Activated T-cell treated with anti-CD3 and anti-CD28 coated beads for 48 hours (primary cell): ENCODE results near the gene SLC16A4.
"Not testable (repeated sequence)": the region's sequence is repeated elsewhere in the genome, so short reads cannot be mapped to it uniquely, and the experiment has no call there.

Experiments
- DNase-seq: peaks from one replicate; pipeline ENCODE4 v3.0.0-alpha.2; 2020; ENCODE audit warnings: low read depth

The SLC16A4 gene

DNA sequence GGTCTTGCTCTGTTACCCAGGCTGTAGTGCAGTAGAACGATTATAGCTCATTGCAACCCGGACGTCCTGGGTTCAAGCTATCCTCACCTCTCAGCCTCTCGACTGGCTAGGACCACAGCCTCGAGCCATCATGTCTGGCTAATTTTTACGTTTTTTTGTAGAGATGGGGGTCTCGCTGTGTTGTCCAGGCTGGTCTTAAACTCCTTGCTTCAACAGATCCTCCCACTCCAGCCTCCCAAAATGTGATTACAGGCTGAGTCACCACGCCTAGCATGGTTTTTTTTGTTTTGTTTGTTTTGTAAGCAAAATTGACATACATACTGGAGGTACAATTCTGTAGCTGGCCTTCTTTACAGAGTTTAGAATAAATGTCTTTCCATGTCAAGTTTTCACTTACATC, 17.7 kb upstream of the SLC16A4 start:
- DNase-seq: no peak

DNA sequence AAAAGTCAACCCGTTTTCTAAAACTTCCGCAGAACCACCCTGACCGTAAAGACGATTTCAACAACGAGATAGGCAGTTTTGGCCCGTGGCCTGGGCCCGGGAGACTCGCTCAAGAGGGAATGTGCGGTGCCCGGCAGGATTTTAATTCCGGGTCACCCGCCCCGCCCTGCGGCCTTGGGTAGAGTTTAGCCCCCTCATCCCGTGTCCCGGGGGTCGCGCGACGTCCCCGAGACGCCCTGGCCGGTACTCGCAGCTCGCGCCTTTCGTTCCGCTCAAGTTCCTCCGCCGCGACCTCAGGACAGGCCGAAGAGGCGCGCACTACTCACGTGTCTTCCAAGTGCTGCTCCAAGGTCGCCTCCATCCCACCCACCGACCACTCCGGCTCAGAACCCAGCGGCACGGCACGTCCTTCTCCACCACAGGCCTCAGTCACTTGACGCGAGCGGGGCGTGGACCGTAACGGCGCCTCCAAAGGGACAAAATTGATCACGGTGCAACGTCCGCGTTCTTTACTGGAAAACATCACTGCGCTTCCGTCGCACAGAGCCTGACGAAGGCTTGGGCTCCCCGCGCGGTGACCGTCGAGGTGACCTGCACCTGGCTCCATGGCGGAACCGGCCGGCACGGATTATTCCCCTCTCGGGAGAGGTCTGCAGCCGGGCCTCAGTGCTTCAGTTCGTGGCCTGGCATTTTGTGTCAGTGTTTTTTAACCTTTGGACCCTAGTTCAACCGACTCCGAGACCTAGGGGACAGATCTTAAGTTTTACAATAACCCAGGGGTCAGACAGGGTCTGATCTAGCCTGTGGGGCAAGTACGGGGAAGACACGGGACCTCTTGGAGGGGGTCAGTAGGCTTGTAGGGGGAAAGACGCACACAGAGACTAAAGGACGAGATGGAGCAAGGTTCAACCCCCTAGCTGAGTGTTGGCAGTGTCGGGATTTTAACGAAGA, 16.7 kb upstream of the SLC16A4 start, which contains the start of gene LAMTOR5:
TSS of gene LAMTOR5 (minus strand) at position 435 of the 951 bp plus-strand sequence. CDS start at position 361, 74 bp downstream.
- DNase-seq: peak; percentile 86

DNA sequence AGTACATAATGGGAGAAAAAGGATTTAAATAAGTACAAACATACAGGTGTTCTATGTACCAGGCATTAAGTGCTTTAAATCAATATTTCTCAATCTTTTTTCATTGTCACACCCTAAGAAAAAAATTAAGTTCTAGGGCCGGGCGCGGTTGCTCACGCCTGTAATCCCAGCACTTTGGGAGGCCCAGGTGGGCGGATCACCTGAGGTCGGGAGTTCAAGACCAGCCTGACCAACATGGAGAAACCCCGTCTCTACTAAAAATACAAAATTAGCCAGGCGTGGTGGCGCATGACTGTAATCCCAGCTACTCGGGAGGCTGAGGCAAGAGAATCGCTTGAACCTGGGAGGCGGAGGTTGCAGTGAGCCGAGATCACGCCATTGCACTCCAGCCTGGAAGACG, 15.6 kb upstream of the SLC16A4 start:
- not testable (repeated sequence) for DNase-seq

DNA sequence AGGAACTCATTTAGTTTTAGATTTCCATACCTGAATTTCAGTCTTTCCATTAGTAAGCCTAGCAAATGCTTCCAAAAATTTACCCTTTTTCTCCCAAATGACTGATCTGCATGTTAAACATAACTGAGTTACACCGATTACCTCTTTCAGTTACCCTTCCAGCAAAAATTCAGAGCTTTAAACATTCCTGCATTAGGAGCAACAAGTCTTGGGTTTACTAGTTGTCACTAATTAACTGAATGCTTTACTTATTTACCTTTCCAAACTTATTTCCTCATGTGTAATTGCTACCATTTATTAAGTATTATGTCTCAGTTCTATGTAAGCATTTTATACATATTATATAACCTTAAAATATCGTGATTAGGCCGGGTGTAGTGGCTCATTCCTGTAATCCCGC, 13.6 kb upstream of the SLC16A4 start:
- DNase-seq: no peak

DNA sequence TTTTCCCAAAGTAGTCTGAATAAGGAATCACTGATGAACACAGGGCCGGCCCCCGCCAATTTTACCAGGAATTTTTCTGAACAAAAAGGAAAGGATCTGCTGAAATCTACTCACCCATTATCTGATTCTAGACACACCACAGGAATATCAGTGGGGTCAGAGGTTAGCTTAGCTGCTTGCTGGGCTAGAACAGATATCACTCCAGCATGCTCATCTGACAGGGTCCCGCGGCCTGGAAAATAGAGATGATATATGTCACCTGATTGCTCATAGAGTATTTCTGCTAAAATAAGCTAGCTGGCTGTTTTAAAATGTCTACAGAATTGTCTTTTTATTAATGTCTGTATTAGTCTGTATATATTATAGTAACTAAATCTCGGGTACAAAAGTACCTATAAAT, 13.0 kb upstream of the SLC16A4 start:
- no peak for DNase-seq

DNA sequence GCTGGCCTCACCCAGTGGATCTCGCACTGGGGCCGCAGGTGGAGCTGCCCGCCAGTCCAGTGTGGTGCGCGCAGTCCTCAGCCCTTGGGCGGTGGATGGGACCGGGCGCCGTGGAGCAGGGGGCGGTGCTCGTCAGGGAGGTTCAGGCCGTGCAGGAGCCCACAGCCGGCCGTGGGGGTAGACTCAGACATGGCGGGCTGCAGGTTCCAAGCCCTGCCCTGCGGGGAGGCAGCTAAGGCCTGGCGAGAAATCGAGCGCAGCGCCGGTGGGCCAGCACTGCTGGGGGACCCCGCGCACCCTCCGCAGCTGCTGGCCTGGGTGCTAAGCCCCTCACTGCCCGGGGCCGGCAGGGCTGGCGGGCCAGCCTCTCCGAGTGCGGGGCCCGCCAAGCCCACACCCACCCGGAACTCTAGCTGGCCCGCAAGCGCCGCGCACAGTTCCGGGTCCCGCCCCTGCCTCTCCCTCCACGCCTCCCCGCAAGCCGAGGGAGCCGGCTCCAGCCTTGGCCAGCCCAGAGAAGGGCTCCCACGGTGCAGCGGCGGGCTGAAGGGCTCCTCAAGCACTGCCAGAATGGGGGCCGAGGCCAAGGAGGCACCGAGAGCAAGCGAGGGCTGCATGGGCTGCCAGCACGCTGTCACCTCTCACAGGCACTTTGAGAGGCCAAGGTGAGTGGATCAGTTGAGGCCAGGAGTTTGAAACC, 5.6 kb upstream of the SLC16A4 start:
- not testable (repeated sequence) for DNase-seq

DNA sequence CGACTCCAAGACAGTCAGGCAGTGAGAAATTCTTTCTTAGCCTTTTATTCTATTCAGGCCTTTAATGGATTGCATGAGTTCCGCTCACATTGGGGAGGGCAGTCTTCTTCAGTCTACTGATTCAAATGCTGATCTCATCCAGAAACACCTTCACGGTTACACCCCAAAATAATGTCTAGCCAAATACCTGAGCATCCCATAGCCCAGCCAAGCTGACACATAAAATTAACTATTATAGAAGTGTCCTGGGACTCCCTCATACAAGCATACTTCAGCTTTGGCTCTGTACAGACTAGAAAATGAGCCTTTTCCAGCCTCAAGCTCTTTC, 3.6 kb upstream of the SLC16A4 start:
- no peak for DNase-seq

DNA sequence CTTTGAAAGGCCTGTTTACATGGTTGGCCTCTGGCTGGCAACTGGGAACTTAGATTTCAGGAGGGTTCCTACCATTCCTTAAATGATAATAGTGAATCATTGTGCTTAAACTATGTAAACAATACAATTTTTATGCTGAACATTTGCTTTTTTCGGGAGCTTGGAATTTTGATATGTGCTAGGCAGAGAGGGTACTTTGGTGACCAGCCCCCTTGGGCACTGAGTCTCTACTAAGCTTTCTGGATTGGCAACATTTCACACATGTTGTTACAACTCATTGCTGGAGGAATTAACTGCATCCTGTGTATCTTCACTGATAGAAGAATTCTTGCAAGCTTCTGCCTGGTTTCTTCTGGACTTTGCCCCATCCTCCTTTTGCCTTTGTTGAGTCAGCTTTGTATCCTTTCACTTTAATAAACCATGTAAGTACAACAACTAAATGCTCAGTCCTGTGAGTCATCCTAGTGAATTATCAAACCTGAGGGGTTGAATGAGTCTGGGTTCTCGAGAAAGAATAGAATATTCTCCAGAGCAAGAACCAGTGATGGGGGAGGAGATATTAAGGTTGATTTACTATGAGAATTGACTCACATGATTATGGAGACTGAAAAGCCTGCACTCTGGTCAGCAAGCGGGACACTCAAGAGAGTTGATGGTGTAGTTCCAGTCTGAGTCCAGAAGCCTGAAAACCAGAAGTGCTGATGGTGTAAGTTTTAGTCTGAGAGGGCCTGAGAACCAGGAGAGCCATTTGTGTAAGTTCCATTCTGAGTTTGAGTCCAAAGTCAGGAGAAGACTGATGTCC, 3.1 kb upstream of the SLC16A4 start:
- DNase-seq: no peak

DNA sequence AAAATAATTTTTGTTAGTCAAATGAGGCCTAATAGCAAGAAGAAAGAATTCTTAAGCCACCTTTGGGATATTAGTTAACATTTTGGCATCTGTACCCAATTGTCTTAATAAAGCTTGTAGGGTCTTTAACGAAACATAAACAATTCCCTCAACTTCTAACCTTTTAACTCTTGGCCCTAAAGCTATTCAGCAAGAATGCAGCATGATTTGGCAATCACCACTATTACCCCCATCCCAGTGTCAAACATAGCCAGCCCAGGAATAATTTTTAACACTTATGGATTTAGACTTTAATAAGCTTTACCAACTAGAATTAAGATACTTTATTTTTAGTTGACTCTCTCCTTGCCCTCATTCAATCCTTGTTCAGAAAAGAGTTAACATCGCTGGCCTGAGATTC, 2.5 kb upstream of the SLC16A4 start:
- DNase-seq: no peak

DNA sequence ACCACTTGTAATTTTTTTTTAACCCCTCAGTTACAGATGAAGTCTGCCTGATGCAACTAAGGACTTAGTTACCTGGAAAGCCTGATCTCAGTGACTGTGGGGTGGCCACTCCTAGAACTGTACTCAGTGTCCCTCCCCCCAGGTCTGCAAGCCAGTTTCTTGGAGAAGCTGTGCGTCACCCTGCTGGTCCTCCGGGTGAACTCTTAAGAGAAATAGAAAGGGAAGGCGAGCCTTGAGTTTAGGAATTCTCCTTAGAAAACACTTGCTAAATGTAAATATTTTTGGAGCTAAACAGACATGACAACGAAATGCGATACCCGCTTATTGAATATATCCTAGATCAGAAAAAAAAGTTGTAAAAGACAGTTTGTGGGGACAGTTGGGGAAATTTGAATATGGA, 730 bp downstream of the SLC16A4 start:
- no peak for DNase-seq

DNA sequence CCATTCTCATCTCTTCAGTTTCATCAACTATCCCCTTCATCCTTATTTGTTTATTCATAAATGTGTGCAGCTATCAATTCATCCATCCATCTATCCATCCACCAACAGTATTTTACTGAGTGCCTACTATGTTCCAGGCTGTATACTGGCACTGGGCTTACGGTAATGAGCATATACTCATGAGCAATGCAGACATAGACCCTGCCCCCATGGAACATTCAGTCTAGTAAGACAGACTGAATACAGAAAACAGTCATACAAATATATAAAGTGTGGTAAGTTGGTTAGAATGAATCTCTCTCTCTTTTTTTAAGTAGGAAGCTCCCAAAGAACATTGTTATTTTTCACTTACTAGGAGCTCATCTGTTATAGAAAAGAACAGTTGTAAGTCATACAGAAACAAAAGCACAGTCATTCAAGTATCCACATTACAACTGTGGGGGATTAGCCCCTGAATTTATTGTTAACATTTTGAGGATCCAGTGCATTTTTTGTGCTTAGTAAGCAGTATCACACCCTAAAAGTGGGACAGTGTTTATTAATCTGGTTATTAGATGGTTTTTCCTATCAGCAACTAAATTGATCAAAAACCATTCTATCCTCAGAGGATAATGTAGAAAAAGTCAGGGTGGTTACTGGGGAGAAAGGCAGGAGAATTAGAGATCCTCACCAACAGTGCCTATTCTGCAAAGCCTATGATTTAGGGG, 3.6 kb downstream of the SLC16A4 start:
- DNase-seq: no peak

DNA sequence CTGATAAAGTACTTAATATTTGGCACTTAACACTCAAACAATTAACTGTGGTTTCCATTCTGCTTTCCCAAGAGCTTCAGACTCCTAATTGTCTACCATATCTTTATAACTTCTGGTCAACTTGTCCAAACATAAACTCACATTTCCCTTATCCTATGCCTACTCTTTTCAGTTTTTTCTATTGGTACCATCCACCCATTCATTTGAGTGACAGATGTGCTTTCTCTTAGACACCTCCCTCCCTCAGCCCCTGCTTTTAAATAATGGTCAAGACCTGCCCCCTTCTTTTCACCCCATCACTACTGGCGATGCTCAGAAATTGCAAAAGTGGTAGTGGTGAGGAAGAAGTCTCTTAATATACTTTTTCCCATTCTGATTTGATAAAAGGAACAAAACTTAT, 5.5 kb downstream of the SLC16A4 start:
- DNase-seq: no peak

DNA sequence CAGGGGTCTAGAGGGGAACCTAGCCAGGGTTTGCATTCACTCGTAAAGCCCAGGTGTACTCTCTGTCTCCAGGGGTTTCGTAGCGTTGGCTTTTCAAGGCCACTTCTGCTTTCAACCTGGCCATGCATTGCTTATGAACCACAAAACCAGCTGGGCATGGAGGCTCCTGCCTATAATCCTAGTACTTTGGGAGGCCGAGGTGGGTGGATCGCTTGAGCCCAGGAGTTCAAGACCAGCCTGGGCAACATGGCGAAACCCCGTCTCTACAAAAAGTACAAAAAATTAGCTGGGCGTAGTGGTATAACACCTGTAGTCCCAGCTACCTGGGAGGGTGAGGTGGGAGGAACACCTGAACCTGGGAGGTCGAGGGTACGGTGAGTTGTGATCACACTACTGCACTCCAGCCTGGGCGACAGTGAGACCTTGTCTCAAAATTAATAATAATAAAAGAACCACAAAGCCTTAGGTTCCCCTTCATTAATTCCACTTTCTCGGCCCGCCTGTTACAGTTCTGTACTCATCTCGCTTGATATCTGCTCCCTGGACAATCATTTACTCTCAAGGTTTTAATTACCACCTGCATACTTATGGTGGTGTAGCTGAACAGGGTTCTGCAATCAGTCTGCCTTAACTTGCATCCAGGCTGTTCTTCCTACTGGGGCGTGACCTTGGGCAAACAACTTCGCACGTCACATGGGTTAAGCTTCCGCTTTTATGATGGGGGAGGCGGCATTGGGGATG, 6.1 kb downstream of the SLC16A4 start:
- DNase-seq: no peak

DNA sequence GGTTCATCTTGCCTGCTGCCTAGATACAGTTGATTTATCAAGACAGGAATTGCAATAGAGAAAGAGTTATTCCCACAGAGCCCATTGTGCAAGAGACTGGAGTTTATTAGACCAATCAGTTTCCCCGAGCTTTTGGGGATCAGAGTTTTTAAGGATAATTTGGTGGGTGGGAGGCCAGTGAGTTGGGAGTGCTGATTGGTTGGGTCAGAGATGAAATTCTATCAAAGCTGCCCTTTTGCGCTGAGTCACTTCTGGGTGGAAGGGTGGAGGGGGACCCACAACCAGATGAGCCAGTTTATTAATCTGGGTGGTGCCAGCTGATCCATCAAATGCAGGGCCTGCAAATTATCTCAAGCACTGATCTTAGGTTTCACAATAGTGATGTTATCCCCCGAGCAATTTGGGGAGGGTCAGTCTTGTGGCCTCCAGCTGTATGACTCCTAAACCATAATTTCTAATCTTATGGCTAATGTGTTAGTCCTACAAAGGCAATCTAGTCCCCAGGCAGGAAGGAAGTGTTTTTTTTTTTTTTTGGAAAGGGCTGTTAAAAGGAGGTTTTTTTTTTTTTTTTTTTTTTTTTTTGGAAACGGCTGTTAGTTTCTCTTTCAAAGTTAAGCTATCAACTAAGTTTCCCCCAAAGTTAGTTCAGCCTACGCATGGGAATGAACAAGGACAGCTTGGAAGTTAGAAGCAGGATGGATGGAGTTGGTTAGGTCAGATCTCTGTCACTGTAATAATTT, 7.4 kb downstream of the SLC16A4 start:
- DNase-seq: no peak

DNA sequence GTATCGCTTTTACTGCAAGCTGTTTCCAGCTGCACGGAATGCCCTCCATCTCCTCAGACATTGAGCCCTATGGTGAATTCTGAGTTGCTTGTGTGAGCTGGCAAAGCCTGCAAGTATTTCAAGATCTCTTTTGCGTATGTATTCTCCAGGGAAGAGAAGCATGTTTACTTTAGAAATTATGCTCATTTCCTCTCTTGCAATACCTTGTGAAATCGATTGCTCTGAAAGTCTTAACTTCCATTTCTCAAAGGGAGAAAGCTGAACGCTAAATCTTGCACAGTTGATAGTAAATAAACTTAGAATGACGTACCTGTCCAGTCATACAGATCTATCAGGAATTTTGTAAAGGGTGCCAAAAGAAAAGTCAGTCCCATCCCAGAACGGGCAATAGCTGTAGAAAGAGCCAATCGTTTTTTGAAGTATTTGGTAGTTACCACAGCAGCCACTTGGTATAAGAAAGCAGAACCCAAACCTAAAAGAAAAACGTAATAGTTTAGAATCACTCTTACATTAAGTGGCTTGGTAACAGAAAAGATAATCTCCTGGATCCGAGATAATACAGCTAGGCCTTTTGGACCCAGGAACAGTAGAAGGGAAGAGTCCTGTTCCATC, 10.0 kb downstream of the SLC16A4 start:
- no peak for DNase-seq

DNA sequence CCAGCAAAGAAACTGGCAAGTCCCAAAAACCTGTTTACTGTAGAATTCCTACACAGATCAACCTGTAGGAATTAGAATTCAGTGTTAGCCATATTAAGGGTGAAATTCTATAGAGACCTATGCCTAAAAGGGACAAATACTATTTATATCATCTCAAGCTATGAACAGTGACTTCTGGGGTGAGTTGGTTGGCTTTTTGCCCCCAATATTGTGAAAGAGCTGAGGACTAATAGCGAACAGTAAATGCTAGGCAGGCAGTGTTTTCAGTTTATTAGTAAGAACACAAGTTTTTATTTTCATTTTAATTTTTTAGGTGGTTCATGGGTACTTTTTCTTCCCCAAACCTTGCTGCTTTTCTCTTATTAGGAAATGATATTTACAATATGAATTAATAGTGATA, 15.3 kb downstream of the SLC16A4 start:
- no peak for DNase-seq

DNA sequence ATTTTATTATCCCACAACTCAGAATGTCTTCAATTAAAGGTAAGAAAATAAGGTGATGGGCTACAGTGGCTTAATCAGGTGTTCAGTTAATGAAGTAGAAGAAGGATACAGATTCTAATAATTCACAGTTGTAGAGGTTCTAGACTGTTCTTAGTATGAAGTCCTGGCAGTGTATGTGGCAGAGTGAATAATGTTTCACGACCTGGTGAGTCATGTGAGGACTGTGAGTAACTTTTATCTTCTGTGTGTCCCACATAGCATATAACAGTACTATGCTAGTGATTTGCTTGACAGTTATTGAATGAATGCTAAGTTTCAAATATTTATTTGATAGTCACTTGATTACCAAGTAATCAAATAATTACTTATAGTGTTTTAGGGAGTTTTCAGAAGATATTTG, 20.0 kb downstream of the SLC16A4 start:
- no peak for DNase-seq

DNA sequence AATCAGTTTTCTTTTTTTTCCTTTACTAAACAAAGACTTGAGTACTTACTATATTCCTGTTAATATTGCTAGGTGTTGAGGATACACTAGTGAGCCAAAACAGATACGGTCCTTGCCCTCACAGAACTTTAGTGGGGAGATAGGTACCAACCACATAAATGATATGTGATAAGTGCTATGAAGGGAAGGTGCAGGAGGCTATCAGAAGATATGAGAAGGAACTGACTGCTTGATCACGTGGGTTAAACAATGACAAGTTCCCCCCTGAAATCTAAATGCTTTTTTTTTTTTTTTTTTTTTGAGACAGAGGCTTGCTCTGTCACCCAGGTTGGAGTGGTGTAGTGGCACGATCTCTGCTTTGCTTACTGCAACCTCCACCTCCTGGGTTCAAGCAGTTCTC, 26.6 kb downstream of the SLC16A4 start:
- no peak for DNase-seq

DNA sequence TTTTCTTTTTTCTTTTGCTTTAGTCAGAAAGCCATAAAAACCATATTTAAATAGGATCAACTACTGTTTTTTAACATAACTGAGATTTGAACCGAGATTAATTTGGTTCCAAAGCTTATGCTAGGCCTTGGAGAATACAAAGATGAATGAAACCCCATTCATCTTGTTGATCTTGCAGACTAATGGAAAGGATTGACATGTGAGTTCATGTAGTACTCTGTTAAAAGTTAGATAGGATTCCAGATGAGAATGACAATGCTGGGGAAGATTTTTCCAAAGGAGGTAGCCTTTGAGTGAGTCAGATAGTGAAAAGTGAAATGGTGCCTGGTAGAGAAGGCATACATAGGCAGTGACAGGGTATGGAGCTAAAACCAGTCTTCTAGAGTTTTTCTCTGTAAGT, 29.0 kb downstream of the SLC16A4 start:
- no peak for DNase-seq

DNA sequence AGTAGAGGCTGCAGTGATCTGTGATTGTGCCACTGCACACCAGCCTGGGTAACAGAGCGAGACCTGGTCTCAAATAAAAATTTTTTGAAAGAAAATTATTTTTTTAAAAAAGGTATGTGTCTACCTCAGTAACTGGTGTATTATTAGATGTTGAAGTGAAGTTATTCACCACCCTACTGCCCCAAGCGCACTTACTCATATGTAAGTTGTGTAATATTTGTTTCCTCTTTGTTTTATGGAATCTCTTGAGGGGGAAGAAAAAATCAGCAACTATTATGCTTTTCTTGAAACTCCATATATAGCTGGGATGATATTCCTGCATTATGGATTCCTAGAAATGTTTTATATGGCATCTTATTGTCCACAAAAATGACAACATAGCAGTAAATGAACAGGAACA, 30.4 kb downstream of the SLC16A4 start:
- no peak for DNase-seq
